ENCODE data around the gene TMEM165. TPM values are rescaled to one million over a fixed set of nuclear protein-coding genes. Genes with fewer than 3 reads are reported as not detected.

TMEM165 gene
- total RNA-seq, 1 donor from 2014 or later: 78.0 TPM

DNA sequence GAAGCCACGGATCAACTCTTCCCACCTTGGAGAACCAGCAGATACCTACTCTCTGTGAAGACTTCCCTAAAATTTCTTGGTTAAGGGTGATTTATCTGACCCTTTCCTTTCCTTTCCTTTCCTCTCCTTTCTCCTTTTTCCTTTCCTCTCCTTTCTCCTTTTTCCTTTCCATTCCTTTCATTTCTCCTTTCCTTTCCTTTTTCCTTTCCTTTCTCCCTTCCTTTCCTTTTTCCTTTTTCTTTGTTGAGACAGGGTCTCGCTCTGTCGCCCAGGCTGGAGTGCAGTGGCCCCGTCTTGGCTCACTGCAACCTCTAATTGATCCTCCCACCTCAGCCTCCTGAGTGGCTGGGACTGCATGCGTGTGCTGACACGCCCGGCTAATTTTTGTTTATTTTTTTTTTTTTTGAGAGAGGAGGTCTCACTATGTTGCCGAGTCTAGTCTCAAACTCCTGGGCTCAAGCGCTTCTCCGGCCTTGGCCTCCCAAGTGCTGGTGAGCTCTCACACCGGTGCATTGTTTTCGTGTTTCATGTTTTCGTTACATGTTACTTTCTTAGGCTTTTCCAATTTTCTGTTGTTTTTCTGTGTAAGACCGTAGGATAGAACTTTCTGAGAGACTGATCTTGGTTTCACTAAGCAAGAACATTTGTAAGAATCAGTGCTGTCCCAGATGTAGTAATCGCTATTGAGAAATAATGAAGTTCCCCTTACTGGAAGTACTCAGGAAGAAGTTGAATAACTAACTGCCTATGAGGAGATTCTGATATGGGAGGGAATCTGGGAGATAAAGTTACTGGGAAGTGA lies 2.0 kb downstream of the TMEM165 start:
- Mint-ChIP-seq H3K27me3 (ENCODE audit: unreplicated experiment) (peaks cover 13% of the 10 kb centered on the region), H3K27ac (ENCODE audit: unreplicated experiment) (peak overlapping the region; percentile 93), H3K36me3 (ENCODE audit: unreplicated experiment) (no peaks in the 10 kb centered on the region), H3K9me3 (ENCODE audit: unreplicated experiment) (peaks cover 13% of the 10 kb centered on the region), H3K4me1 (ENCODE audit: low read depth, unreplicated experiment) (peaks cover 19% of the 10 kb centered on the region), H3K4me3 (ENCODE audit: unreplicated experiment) (peak overlapping the region; percentile 97)
- no peak for TF ChIP-seq CTCF (IDR thresholded peaks at IDR 0.05; ENCODE audit: partially characterized antibody, unreplicated experiment)
- DNase-seq: no peak

DNA sequence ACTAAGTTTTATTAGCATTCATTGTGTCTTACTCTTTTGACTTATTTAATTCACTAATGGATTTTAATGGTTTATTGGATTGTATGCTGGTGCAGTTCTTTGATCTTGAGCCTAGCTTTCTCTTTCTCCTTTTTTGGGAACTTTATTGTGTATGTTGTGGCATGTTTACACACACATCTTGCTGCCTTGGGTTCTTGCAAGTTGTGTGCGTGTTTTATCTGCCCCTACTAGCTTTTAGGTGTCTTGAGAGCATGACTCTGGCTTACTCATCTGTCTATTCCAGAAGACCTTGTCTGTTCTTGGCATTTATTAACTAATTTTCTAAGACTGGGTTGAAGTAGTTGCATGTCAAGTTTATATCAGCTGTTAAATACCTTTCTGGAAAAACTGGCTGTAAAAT lies 2.7 kb downstream of the TMEM165 start:
- TF ChIP-seq CTCF (IDR thresholded peaks at IDR 0.05; ENCODE audit: partially characterized antibody, unreplicated experiment): no peak
- peak overlapping the region; percentile 97 for H3K4me3 Mint-ChIP-seq (ENCODE audit: unreplicated experiment)
- no peaks in the 10 kb centered on the region for H3K36me3 Mint-ChIP-seq (ENCODE audit: unreplicated experiment)
- H3K27ac Mint-ChIP-seq (ENCODE audit: unreplicated experiment): no peak overlapping the region
- peaks cover 12% of the 10 kb centered on the region for H3K27me3 Mint-ChIP-seq (ENCODE audit: unreplicated experiment)
- H3K4me1 Mint-ChIP-seq (ENCODE audit: low read depth, unreplicated experiment): peaks cover 17% of the 10 kb centered on the region
- peaks cover 13% of the 10 kb centered on the region for H3K9me3 Mint-ChIP-seq (ENCODE audit: unreplicated experiment)
- no peak for DNase-seq

DNA sequence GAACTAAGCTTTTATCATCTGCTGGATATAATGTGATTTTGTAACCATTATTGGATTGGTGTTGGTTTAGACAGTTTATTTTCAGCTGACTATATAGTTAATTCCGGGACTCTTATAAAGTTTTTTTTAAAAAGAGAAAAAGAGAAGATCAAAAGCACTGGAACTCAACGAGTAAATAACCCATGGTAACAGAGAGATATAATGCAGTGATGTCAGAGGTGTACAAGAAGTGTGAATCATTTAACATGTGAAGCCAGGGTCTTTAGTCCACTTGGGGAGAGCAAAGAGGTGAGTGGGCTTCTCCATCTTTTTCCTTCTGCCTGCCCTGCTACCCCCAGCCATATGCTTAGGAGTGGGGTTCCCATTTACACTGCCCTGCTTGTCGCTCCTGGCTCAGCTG lies 3.2 kb downstream of the TMEM165 start:
- Mint-ChIP-seq H3K4me1 (ENCODE audit: low read depth, unreplicated experiment) (peaks cover 14% of the 10 kb centered on the region), H3K9me3 (ENCODE audit: unreplicated experiment) (peaks cover 13% of the 10 kb centered on the region), H3K36me3 (ENCODE audit: unreplicated experiment) (no peaks in the 10 kb centered on the region), H3K27me3 (ENCODE audit: unreplicated experiment) (peaks cover 11% of the 10 kb centered on the region), H3K4me3 (ENCODE audit: unreplicated experiment) (peak overlapping the region; percentile 97), H3K27ac (ENCODE audit: unreplicated experiment) (peak overlapping the region; percentile 79)
- no peak for TF ChIP-seq CTCF (IDR thresholded peaks at IDR 0.05; ENCODE audit: partially characterized antibody, unreplicated experiment)
- DNase-seq: peak; percentile 22

- TF ChIP-seq CTCF (IDR thresholded peaks at IDR 0.05; ENCODE audit: partially characterized antibody, unreplicated experiment): no peak
- no peaks in the 10 kb centered on the region for H3K36me3 Mint-ChIP-seq (ENCODE audit: unreplicated experiment)
- peaks cover 7% of the 10 kb centered on the region for H3K27me3 Mint-ChIP-seq (ENCODE audit: unreplicated experiment)
- peaks cover 10% of the 10 kb centered on the region for H3K4me1 Mint-ChIP-seq (ENCODE audit: low read depth, unreplicated experiment)
- peaks cover 11% of the 10 kb centered on the region for H3K9me3 Mint-ChIP-seq (ENCODE audit: unreplicated experiment)
- peak overlapping the region; percentile 79 for H3K27ac Mint-ChIP-seq (ENCODE audit: unreplicated experiment)
- H3K4me3 Mint-ChIP-seq (ENCODE audit: unreplicated experiment): peak overlapping the region; percentile 97
- DNase-seq: no peak
Observed at GRCh38 chr4:55399581-55399980, 3.8 kb downstream of the TMEM165 start.

DNA sequence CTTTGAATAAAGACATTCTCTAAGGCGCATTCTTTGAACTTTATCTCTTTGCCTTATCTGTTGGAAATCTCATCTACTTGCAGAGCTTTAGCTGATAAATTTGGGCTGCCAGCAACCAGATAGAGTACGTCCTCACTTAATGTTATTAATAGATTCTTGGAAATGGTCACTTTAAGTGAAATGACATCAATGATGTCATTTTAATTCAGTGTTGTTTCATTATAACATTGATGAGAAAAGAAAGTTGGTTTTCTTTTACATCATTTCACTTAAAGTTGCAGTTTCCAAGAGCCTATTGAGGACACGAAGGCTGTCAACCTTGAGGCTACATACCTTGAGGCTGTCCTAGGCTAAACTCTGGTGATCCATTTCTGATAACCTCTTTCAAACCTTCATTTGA lies 9.3 kb downstream of the TMEM165 start:
- Mint-ChIP-seq H3K4me1 (ENCODE audit: low read depth, unreplicated experiment) (peaks cover 17% of the 10 kb centered on the region), H3K36me3 (ENCODE audit: unreplicated experiment) (no peaks in the 10 kb centered on the region), H3K27ac (ENCODE audit: unreplicated experiment) (no peak overlapping the region), H3K9me3 (ENCODE audit: unreplicated experiment) (no peaks in the 10 kb centered on the region), H3K27me3 (ENCODE audit: unreplicated experiment) (peaks cover 3% of the 10 kb centered on the region), H3K4me3 (ENCODE audit: unreplicated experiment) (no peak overlapping the region)
- DNase-seq: no peak
- TF ChIP-seq CTCF (IDR thresholded peaks at IDR 0.05; ENCODE audit: partially characterized antibody, unreplicated experiment): no peak

All from glutamatergic neuron (in vitro differentiated cells).